IMR-90 (cell line): Measurements from ENCODE around the gene JAKMIP3. TPM values are rescaled to one million over a fixed set of nuclear protein-coding genes. Genes with fewer than 3 reads are reported as not detected.
"Not testable (repeated sequence)": the region's sequence is repeated elsewhere in the genome, so short reads cannot be mapped to it uniquely, and the experiment has no call there.

Experiments
- ATAC-seq: fragments of 200-7000 bp; cut with Tn5 transposase; 2 replicates; pipeline ENCODE4 v1.9.1; 2020; ENCODE audit warnings: low read depth, mild to moderate bottlenecking, moderate library complexity
- BruUV-seq: library from RNA; stranded (reverse); fragments of 400-500 nt; replicated peaks from 2 replicates; lab custom pipeline; 2021; lab: Mats Ljungman, UMichigan
- CTCF ChIA-PET: fragments of 300-600 bp; formaldehyde crosslinking; extraction: SDS; loops from one replicate; lab custom pipeline; 2021; ENCODE audit warnings: antibody characterized with exemption; lab: Yijun Ruan, JAX
- POLR2A ChIA-PET: fragments of 300-600 bp; sonication (Branson Sonifier 250); formaldehyde crosslinking; loops from one replicate; lab custom pipeline; 2022; ENCODE audit warnings: antibody characterized with exemption; ENCODE audit not compliant: unreplicated experiment; lab: Charles Lee
- DNase-seq: peaks from one replicate; pipeline ENCODE4 v3.0.0; 2013
- H2AFZ ChIP-seq: replicated peaks from 2 replicates; pipeline ENCODE3; 2013; ENCODE audit warnings: low read length, mild to moderate bottlenecking; ENCODE audit not compliant: poor library complexity
- H2AK5ac ChIP-seq: 2 replicates; pipeline ENCODE4 v1.6.1; 2013; ENCODE audit warnings: low read depth, low read length, inconsistent platforms
- H2AK9ac ChIP-seq: replicated peaks from 2 replicates; pipeline ENCODE3; 2013; ENCODE audit warnings: mild to moderate bottlenecking, low read depth, low read length, moderate library complexity; ENCODE audit not compliant: poor library complexity
- H2BK120ac ChIP-seq: 2 replicates; pipeline ENCODE4 v1.6.1; 2013; ENCODE audit warnings: low read depth, low read length, inconsistent platforms
- H2BK15ac ChIP-seq: 3 replicates; pipeline ENCODE4 v1.6.1; 2013; ENCODE audit warnings: low read depth, low read length, inconsistent platforms
- H2BK20ac ChIP-seq: 2 replicates; pipeline ENCODE4 v1.6.1; 2013; ENCODE audit warnings: low read depth, mild to moderate bottlenecking, inconsistent platforms, low read length, moderate library complexity
- H2BK5ac ChIP-seq: 2 replicates; pipeline ENCODE4 v1.6.1; 2013; ENCODE audit warnings: mild to moderate bottlenecking, low read depth, low read length, inconsistent platforms; ENCODE audit not compliant: poor library complexity, severe bottlenecking
- H3K14ac ChIP-seq: replicated peaks from 2 replicates; pipeline ENCODE4 v1.6.1; 2013; ENCODE audit warnings: low read depth, low read length, inconsistent platforms
- H3K18ac ChIP-seq: 2 replicates; pipeline ENCODE4 v1.6.1; 2013; ENCODE audit warnings: low read depth, low read length, control low read depth
- H3K23ac ChIP-seq: 2 replicates; pipeline ENCODE4 v1.6.1; 2013; ENCODE audit warnings: low read depth, low read length, inconsistent platforms
- H3K27ac ChIP-seq: 2 replicates; pipeline ENCODE4 v1.5.1; 2013; ENCODE audit warnings: mild to moderate bottlenecking, control low read depth, low read length; ENCODE audit not compliant: insufficient read depth
- H3K27me3 ChIP-seq: 2 replicates; pipeline ENCODE4 v1.6.1; 2013; ENCODE audit warnings: low read length; ENCODE audit not compliant: control insufficient read depth, insufficient read depth
- H3K36me3 ChIP-seq: 2 replicates; pipeline ENCODE4 v1.6.1; 2013; ENCODE audit warnings: low read length, mixed read lengths; ENCODE audit not compliant: control insufficient read depth, insufficient read depth
- H3K4ac ChIP-seq: 2 replicates; pipeline ENCODE4 v1.6.1; 2013; ENCODE audit warnings: low read depth, low read length, inconsistent platforms
- H3K4me1 ChIP-seq: 2 replicates; pipeline ENCODE4 v1.6.1; 2013; ENCODE audit warnings: low read length, mixed read lengths; ENCODE audit not compliant: control insufficient read depth, insufficient read depth
- H3K4me2 ChIP-seq: 2 replicates; pipeline ENCODE4 v1.6.1; 2013; ENCODE audit warnings: low read depth, mild to moderate bottlenecking, control low read depth, low read length, moderate library complexity
- H3K4me3 ChIP-seq: 2 replicates; pipeline ENCODE4 v1.5.1; 2013; ENCODE audit warnings: low read depth, mild to moderate bottlenecking, control low read depth, low read length, moderate library complexity; ENCODE audit not compliant: insufficient read depth
- H3K56ac ChIP-seq: 2 replicates; pipeline ENCODE4 v1.6.1; 2013; ENCODE audit warnings: low read length, inconsistent platforms; ENCODE audit not compliant: insufficient read depth; ENCODE audit errors: extremely low read depth
- H3K79me1 ChIP-seq, 2 experiments: 2 replicates each; pipeline ENCODE4 v1.6.1; 2013; ENCODE audit warnings: low read length in 2 of 2, inconsistent platforms in 1 of 2, low read depth in 1 of 2
- H3K9ac ChIP-seq: 2 replicates; pipeline ENCODE4 v1.6.1; 2013; ENCODE audit warnings: low read depth, low read length, control low read depth
- H3K9me1 ChIP-seq: 2 replicates; pipeline ENCODE4 v1.6.1; 2013; ENCODE audit warnings: low read length, inconsistent platforms; ENCODE audit not compliant: insufficient read depth
- H3K9me3 ChIP-seq: 2 replicates; pipeline ENCODE4 v1.6.1; 2013; ENCODE audit warnings: low read length; ENCODE audit not compliant: control insufficient read depth, insufficient read depth
- H4K20me1 ChIP-seq: 2 replicates; pipeline ENCODE4 v1.6.1; 2013; ENCODE audit warnings: low read length, inconsistent platforms; ENCODE audit not compliant: insufficient read depth
- H4K5ac ChIP-seq: 2 replicates; pipeline ENCODE4 v1.6.1; 2013; ENCODE audit warnings: mild to moderate bottlenecking, low read depth, low read length, control low read depth
- H4K8ac ChIP-seq, 2 experiments: 2 replicates each; pipeline ENCODE4 v1.6.1; 2013; ENCODE audit warnings: low read depth in 2 of 2, low read length in 2 of 2, control low read depth in 1 of 2, inconsistent platforms in 1 of 2
- H4K91ac ChIP-seq: 2 replicates; pipeline ENCODE4 v1.6.1; 2013; ENCODE audit warnings: low read depth, low read length, inconsistent platforms; ENCODE audit not compliant: insufficient read depth
- FOS ChIP-seq: fragments of 150-350 bp; IDR thresholded peaks from 2 replicates; pipeline ENCODE4 v1.6.1; 2016; ENCODE audit warnings: low read depth, low read length
- MXI1 ChIP-seq: IDR thresholded peaks from 2 replicates; pipeline ENCODE4 v1.6.1; 2012; ENCODE audit warnings: low read depth, mild to moderate bottlenecking, low read length, moderate library complexity, borderline replicate concordance
- RCOR1 ChIP-seq: IDR thresholded peaks from 2 replicates; pipeline ENCODE4 v1.6.1; 2012; ENCODE audit warnings: mild to moderate bottlenecking, low read length, improper control_type of control experiment; ENCODE audit not compliant: insufficient replicate concordance
- RFX5 ChIP-seq: IDR thresholded peaks from 2 replicates; pipeline ENCODE4 v1.8.0; 2012; ENCODE audit warnings: low read depth, mild to moderate bottlenecking, low read length, moderate library complexity
- WGBS, 2 experiments: methylation state at CpG; one replicate each; pipeline versions ENCODE4 v1.1.5 to v1.1.7; 2013; ENCODE audit warnings: missing lambda C conversion rate in 2 of 2; ENCODE audit not compliant: insufficient read length in 1 of 2; ENCODE audit errors: extremely low coverage in 2 of 2; 5-methylcytosine and 5-hydroxymethylcytosine counted together
- dilution Hi-C: fragments of 300-500 bp; cut with HindIII; formaldehyde crosslinking; loops from one replicate; pipeline ENCODE4 v1.14.3; 2018; ENCODE audit warnings: low sequenced_read_pairs; ENCODE audit not compliant: unreplicated experiment
- in situ Hi-C: fragments of 300-500 bp; cut with MboI; formaldehyde crosslinking; loops from 3 replicates; pipeline ENCODE4 v1.14.3; 2019; ENCODE audit warnings: low sequenced_read_pairs, inconsistent platforms, mixed read lengths
- intact Hi-C: fragments of 100-400 bp; cut with micrococcal nuclease; formaldehyde crosslinking; loops from 2 replicates; pipeline ENCODE4 v1.10.0; 2022
- polyA plus RNA-seq, 3 experiments: library from polyadenylated mRNA; depleted of rRNA; stranded (reverse); fragments of >200 nt; gene quantifications; 2 replicates each; pipeline ENCODE4 v1.2.3, GENCODE V29; 2012; ENCODE audit warnings: low replicate concordance in 1 of 3
- total RNA-seq: library from RNA; depleted of rRNA; stranded (reverse); fragments of >200 nt; gene quantifications from 2 replicates; pipeline ENCODE4 v1.2.3, GENCODE V29; 2012

JAKMIP3 gene
- total and polyA plus RNA-seq, 2 of the 4 experiments (the other 2 are of a cell fraction): under 0.01 to 0.22 TPM

DNA sequence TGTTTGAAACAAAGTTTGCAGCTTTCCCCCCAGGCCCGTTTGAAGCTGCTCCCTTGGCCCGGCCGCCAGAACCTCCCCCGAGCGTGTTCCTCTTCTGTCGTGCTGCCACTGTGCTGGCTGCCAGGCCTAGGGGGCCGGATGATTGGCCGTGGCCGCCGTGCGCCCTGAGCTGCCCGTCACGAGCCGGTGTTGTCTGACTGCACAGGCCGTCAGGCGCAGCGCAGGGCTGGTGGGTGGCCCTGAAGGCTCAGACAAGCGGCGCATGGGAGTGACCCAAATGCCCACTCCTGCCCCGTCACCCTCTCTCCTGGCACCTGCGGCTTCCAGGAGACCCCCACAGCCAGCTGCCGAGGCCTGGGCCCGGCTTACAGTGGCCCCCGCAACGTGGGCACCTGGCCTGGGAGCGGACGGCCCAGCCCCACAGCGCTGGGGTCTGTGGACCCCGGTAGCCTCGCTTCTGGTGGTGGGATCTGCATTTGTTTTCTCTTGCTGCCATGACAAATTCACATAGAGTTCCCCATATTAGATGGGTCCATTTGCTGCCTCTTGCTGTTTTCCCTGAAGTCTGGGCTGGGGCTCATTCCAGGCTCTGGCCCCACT is 13.1 kb downstream of the JAKMIP3 start:
- H4K20me1 ChIP-seq: no peaks in the 10 kb centered on the region
- no peaks in the 10 kb centered on the region for H3K9me1 ChIP-seq
- no peak overlapping the region for H4K91ac ChIP-seq
- peaks cover 5% of the 10 kb centered on the region for H3K27me3 ChIP-seq
- intact Hi-C loops: no loop called here
- ChIA-PET CTCF (no interaction called here), POLR2A (no interaction called here)
- H4K8ac ChIP-seq: no peak overlapping the region
- no peak overlapping the region for H3K23ac ChIP-seq
- BruUV-seq: no TSS peak
- H3K4ac ChIP-seq: no peak overlapping the region
- H3K9me3 ChIP-seq: no peaks in the 10 kb centered on the region
- dilution Hi-C loops: no loop called here
- no peak overlapping the region for H2BK15ac ChIP-seq
- 59% methylated on average over 12 of the region's 30 CpGs; no CpG with 5 or more reads in 1 of the 2 experiments for WGBS, 2 experiments
- H2AK5ac ChIP-seq: no peak overlapping the region
- no peak overlapping the region for H3K18ac ChIP-seq
- no peak overlapping the region for H2AFZ ChIP-seq
- no peak overlapping the region for H2BK120ac ChIP-seq
- H2AK9ac ChIP-seq: no peak overlapping the region
- DNase-seq: no peak
- no peak overlapping the region for H4K5ac ChIP-seq
- TF ChIP-seq RFX5 (no peak), MXI1 (no peak), RCOR1 (no peak), FOS (no peak)
- H3K27ac ChIP-seq: no peak overlapping the region
- H3K4me2 ChIP-seq: no peak overlapping the region
- no peak overlapping the region for H3K9ac ChIP-seq
- no peaks in the 10 kb centered on the region for H3K4me1 ChIP-seq
- H2BK20ac ChIP-seq: no peak overlapping the region
- in situ Hi-C loops: no loop called here
- H3K79me1 ChIP-seq: no peaks in the 10 kb centered on the region
- no peak overlapping the region for H2BK5ac ChIP-seq
- no peak overlapping the region for H3K14ac ChIP-seq
- H3K4me3 ChIP-seq: no peak overlapping the region
- ATAC-seq: no peak
- H3K56ac ChIP-seq: no peak overlapping the region
- H3K36me3 ChIP-seq: no peaks in the 10 kb centered on the region

DNA sequence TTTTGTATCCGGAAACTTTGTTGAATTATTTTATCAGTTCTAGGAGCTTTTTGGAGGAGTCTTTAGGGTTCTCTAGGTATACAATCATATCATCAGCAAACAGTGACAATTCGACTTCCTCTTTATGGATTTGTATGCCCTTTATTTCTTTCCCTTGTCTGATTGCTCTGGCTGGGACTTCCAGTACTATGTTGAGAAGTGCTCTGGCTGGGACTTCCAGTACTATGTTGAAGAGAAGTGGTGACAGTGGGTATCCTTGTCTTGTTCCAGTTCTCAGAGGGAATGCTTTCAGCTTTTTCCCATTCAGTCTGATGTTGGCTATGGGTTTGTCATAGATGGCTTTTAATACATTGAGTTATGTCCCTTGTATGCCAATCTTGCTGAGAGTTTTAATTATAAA is 18.6 kb downstream of the JAKMIP3 start:
- H3K4ac ChIP-seq, H4K91ac ChIP-seq, DNase-seq, H4K8ac ChIP-seq, H2AK5ac ChIP-seq, H3K27ac ChIP-seq, H3K4me1 ChIP-seq, H2BK120ac ChIP-seq, H3K56ac ChIP-seq, H3K4me2 ChIP-seq, H3K23ac ChIP-seq, H2BK20ac ChIP-seq, H3K79me1 ChIP-seq, H2AFZ ChIP-seq, H2AK9ac ChIP-seq, in situ Hi-C loops, H3K4me3 ChIP-seq, ATAC-seq, H4K5ac ChIP-seq, H3K9ac ChIP-seq, H3K18ac ChIP-seq, H2BK5ac ChIP-seq, intact Hi-C loops, BruUV-seq, CTCF ChIA-PET, POLR2A ChIA-PET, H3K9me1 ChIP-seq, H3K14ac ChIP-seq, H3K27me3 ChIP-seq, H4K20me1 ChIP-seq, H3K36me3 ChIP-seq, H2BK15ac ChIP-seq, dilution Hi-C loops, H3K9me3 ChIP-seq: not testable (repeated sequence)
- no CpG with 5 or more reads among the region's 2 CpGs for WGBS, 2 experiments
